Activated T-cell treated with anti-CD3 and anti-CD28 coated beads for 24 hours (primary cell): ENCODE measurements around the gene USP49.

Source experiments
- DNase-seq: peaks from one replicate; pipeline ENCODE4 v3.0.0-alpha.2; 2020; ENCODE audit warnings: low read depth

USP49 gene

GRCh38 chr6:41874741-41875140, 20.4 kb downstream of the USP49 start:
- no peak for DNase-seq

- DNase-seq: no peak
Measured at GRCh38 chr6:41872147-41872546, 23.0 kb downstream of the USP49 start.

GRCh38 chr6:41871691-41872090, 23.5 kb downstream of the USP49 start:
- no peak for DNase-seq

- DNase-seq: no peak
Measured at GRCh38 chr6:41859356-41859755, 35.8 kb downstream of the USP49 start.

GRCh38 chr6:41858703-41859102, 36.5 kb downstream of the USP49 start:
- DNase-seq: no peak

GRCh38 chr6:41850861-41851260, 44.3 kb downstream of the USP49 start:
- DNase-seq: no peak

GRCh38 chr6:41846666-41847237, 48.4 kb downstream of the USP49 start:
- DNase-seq: peak; percentile 52

- DNase-seq: no peak
Measured at GRCh38 chr6:41843178-41843577, 52.0 kb downstream of the USP49 start.

- no peak for DNase-seq
Measured at GRCh38 chr6:41840326-41840725, 54.8 kb downstream of the USP49 start.

GRCh38 chr6:41836660-41837052, 58.5 kb downstream of the USP49 start:
- no peak for DNase-seq

- no peak for DNase-seq
Measured at GRCh38 chr6:41836022-41836659, 59.0 kb downstream of the USP49 start.

GRCh38 chr6:41832263-41832662, 62.9 kb downstream of the USP49 start:
- DNase-seq: no peak

- no peak for DNase-seq
Measured at GRCh38 chr6:41826343-41827022, 68.7 kb downstream of the USP49 start.

GRCh38 chr6:41824571-41825569, 70.3 kb downstream of the USP49 start:
- DNase-seq: no peak

GRCh38 chr6:41823178-41823577, 72.0 kb downstream of the USP49 start:
- DNase-seq: no peak

- DNase-seq: no peak
Measured at GRCh38 chr6:41822021-41822420, 73.2 kb downstream of the USP49 start.

GRCh38 chr6:41821266-41821665, 73.9 kb downstream of the USP49 start:
- DNase-seq: no peak

- DNase-seq: no peak
Measured at GRCh38 chr6:41818271-41819054, 76.7 kb downstream of the USP49 start.

- DNase-seq: no peak
Measured at GRCh38 chr6:41815587-41815986, 79.6 kb downstream of the USP49 start.

- DNase-seq: no peak
Measured at GRCh38 chr6:41814629-41815028, 80.5 kb downstream of the USP49 start.

GRCh38 chr6:41813956-41814355, 81.2 kb downstream of the USP49 start:
- no peak for DNase-seq

- DNase-seq: no peak
Measured at GRCh38 chr6:41813469-41813868, 81.7 kb downstream of the USP49 start.
